HG02840 (cell line): Measurements from ENCODE around the gene HOXA11.

ENCODE experiments used
- ATAC-seq: cut with Tn5 transposase; IDR thresholded peaks from one replicate; pipeline ENCODE4 v1.9.1; 2021; ENCODE audit warnings: mild to moderate bottlenecking, moderate library complexity, moderate number of reproducible peaks; ENCODE audit not compliant: unreplicated experiment, low FRiP score

HOXA11 gene

DNA sequence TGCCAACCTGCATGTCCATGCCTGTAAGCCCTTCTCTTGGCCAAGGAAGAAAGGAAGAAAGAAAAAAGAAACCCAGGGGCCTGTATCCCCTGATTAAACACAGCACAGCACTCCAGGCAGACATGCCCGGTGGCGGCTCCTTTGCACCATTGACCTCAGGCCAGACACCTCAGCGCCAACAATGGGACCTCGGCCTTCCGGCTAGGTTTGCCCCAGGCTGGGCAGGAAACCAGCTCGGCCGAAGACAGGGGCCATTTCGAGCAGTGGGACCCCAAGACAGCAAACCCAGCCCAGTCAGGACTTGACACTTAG is 13.8 kb downstream of the HOXA11 start:
- no peak for ATAC-seq

DNA sequence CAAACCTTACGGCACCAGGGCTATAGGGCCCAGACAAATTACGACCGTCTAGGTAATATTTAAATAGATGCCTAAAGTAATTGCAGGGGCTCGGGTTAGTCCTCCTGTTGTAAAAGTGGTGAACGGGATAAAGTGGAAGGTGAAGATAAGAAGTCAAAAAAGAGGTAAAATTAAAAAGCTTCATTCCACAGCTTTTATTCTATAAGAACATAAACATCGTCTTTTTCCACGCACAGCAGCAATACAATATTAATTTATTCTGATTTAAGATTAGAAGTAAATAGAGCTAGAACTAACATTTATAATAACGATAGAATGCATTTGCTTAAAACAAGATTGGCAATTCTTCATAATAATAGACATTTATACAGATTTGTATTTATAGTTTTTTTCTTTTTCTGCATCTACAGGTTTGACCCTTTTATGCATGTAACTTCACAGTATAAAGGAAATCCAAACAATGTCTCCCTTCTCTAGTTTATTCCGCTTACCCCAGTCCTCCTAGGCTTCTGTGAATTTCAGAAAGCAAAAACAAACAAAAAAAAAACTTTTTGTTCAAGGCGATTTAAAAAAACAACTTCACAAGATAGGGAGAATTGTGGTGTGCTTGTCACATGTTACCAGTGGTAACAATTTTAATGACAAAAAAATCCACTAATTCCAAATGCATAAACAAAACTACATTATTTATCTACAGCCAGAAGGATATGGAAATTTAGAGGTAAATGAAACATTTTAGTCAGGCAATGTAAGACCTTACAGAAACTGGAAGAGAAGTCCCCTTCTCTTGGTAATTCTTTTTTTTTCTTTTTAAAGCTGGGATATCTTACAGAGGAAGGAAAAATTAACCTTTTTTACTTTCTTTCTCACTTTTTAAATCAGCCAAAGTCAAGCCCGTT is 14.4 kb downstream of the HOXA11 start:
- ATAC-seq: no peak

DNA sequence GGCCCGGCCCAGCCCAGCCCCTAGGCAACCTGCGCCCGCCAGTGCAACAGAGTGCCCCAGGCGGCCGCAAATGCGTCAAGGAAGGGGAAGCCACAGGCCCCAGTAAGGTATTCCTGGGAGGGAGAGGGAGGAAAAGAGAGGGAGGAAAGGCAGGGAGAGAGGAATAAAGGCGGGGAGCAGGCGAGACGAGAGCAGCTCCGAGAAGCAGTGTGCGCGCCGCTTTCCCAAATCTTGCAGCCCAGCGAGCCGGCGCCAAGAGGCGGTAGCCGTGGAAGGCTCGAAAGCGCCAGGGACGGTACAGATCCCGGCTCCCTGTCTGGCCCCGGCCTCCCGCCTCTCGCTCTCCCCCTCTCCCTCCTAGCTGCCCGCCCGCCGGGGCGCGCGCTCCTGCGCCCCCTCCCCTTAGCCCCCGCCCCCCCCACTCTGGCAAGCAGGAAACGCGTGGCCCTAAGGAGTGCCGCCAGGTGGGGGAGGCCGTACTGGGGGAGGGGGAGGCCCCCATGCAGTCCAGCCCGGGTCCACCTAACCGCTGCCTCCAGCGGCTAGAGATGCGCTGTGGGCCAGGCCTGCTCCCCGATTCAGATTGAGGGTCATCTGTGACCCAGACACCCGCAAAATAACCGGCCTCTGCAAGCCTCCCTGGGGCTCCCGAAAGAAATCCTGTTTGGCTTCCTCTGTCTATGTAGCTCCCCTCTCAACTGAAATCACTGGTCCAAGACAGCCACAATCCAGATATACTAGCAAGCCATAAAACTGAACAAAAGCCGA is 15.2 kb downstream of the HOXA11 start:
- no peak for ATAC-seq

DNA sequence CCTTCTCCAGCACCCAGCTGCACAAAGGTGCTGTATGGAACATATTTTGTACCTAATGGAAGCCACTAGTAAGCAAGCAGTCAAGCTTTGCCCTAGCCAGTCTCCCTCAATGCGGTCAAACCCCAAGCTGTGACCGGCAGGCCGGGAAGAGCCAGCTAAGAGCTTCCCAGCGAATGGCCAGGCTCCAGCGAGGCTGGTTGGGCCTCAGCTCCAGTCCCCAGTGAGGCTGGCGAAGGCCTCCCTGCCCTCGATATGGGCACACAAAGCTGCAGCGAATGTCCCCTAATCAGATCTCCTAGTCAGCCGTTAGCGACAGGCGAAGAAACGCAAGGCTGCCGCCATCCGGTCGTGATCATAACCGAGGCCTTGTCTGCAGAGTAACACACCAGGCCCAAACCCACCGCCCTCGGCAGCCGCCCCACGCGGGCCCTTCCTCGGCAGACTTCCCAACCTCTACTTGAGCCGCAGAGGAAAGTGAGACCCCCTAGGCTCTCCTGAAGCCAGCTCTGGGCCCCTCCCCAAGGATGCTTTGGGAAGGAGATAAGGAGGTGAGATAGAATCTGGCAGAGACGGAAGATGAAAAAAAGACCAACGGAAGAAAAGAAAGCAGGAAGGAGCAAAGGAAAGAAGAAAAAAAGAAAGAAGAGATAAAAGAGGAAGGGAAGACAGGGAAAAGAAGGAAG is 16.6 kb downstream of the HOXA11 start:
- ATAC-seq: no peak

DNA sequence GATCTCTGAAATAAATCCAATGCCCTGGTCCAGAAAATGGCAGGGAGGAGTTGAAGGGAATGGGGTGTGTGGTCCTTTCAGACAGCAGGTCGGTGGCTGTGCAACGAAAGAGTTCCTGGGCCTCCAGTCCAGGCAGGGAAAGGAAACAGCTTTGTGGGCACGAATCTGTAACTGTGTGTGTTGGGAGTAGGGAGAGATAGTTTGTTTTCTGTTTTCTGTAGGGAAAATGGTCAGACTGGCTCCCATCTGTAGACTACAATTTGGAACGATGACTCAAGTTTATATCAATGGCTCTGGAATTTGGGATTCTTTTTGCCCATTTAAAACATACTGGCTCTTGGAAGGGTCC is 17.1 kb downstream of the HOXA11 start:
- no peak for ATAC-seq

DNA sequence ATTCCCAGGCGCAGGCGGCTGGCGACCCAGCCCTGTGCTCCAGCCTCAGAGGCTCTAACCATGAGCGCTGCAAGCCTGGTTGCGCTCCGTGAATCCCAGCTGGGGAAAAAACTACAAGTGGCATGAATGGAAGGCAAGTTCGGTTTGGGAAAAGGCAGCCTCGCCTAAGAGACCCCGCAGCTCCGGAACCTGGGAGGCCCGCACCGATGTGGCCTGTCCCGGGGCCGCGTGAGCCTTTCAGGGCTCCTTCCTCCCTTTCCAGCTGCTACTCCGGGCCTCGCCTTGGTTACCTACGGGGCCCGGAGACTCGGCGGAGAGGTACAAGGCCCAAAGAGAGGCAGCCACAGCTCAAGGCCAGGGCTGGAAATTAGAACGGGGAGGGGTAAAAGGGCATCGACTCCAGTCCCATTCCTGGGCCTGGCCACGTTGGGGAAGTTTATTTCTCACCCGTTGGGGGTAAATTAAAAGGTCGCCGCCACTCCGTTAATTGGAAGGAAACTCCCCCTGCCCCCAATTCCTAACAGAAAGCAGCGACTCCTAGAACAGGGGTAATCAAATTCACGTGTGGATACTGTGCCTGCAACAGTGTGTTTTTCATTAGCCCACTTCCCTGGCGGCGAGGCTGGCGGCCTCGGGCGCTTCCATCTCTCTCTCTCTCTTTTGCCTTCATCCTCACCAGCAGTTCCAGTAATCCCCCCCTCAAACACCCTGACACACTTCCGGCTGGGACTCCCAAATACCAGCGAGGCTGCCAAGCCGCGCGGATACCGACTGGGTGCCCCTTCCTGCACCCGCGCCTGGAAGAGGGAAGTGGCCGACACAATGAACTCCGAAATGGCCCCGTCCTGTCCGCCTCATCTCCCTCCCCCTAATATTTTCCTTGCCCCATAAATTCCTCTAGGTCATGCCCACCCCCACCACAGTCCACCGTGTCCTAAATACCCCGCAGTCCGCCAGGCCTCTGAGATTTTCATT is 18.2 kb downstream of the HOXA11 start:
- ATAC-seq: no peak

DNA sequence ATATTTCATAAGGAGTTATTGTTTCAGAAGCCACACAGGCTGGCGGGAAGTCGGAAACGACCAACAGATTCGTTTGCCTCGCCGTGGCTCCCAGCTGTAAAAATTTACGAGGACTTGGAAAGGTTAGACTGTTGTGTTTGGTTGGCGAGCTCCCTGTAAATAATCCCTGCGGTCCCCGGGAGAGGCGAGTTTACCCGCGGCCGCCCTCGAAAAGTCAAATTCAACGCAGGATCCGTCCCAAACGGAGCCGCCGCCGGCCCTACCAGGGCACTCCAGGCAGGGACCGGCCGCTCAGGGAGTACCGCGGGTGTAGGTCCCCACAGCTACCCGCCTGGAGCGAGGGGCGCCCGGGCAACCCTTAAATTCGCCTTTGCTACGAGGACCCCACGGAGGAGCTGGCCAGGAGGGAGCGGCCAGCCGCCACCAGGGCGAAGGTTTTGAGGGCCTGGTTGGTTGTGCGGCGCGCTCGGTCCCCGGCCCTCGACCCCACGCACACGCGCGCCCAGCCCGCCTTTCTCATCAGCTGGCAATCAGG is 19.0 kb downstream of the HOXA11 start:
- no peak for ATAC-seq

DNA sequence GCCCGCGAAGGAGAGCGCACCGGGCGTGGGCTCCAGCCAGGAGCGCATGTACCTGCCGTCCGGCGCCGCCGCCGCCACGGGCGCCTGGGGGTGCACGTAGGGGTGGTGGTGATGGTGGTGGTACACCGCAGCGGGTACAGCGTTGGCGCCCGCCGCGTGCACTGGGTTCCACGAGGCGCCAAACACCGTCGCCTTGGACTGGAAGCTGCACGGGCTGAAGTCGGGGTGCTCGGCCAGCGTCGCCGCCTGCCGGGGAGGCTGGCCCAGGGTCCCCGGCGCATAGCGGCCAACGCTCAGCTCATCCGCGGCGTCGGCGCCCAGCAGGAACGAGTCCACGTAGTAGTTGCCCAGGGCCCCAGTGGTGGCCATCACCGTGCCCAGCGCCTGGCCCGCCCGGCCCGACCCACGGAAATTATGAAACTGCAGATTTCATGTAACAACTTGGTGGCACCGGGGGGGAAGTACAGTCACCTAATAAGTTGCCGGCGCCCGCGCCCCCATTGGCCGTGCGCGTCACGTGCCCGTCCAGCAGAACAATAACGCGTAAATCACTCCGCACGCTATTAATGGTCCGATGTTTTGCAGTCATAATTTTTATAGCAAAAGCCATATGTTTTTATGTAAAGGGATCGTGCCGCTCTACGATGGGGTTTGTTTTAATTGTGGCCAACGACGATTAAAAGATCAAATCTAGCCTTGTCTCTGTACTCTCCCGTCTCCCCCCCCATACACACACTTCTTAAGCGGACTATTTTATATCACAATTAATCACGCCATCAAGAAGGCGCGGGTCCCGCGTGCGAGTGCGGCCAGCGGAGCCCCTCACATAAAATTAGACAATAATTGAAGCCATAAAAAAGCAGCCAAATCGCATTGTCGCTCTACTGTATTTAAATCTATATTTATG is 19.7 kb downstream of the HOXA11 start, which contains the start of gene HOXA9:
Gene HOXA9 (minus strand): TSS at position 449 of the 907 bp plus-strand sequence. CDS start 80 bp downstream, at position 369.
- no peak for ATAC-seq

DNA sequence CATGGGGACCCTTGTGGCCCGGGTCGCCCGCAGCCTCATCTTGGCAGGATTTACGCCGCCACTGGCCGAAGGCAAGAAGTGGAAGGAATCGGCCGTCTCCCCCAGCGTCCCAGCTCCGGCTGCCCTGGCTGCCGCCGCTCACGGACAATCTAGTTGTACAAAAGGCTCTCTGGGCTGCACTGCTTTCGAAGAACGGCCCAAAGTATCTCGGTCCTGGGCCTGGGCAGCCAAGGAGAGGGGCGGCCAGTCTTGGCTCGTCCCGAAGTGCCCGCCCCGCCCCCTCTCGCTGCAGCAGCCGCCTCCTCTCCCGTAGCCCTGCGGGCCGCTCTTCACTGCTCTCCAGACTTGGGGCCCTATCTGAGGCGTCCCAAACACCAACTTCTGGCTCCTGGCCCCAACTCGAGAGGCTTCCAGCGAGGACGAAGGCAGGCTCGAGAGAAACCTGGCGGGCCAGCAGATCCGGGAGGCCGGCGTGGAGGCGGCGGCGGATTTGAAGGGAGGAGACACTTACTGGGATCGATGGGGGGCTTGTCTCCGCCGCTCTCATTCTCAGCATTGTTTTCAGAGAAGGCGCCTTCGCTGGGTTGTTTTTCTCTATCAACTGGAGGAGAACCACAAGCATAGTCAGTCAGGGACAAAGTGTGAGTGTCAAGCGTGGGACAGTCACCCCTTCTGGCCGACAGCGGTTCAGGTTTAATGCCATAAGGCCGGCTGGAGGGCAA is 20.5 kb downstream of the HOXA11 start:
- ATAC-seq: no peak

DNA sequence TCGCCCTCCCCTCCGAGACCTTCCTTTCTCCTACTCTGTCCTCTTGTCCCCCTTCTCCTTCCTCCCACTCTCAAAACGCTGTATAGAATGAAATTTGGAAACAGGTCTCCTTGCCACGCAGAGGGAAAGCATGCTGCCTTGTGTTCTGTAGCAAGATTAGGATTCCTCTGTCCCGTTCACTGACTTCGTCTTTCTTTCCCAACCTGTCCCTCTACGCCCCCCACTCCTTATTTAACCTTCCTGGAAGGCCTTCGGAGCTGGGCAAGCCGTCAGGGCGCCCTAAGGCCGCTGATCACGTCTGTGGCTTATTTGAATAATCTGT is 21.0 kb downstream of the HOXA11 start:
- ATAC-seq: no peak

DNA sequence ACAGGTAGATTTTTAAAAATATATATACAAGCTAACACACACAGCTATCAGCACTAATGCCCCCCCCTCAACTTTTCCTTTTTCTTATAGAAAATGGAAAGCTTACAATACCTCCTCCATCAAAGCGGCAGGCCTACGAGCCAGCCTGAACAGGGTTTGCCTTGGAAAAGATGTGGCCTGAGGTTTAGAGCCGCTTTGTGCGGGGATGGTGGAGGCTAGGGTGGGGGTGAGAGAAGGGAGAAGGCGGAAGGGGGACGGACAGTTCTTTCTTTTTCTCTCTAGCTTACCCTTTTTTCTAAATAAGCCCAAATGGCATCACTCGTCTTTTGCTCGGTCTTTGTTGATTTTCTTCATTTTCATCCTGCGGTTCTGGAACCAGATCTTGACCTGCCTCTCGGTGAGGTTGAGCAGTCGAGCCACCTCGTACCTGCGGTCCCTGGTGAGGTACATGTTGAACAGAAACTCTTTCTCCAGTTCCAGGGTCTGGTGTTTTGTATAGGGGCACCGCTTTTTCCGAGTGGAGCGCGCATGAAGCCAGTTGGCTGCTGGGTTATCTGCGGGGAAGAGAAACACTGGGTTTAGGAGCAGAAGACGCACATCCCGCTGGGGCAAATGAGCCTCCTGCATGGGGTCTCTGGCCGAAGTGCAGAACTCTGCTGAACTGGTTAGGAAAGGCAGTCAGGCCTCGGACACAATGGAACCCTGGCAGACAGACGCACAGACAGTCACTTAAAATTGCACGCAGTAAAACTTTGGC is 21.6 kb downstream of the HOXA11 start:
- no peak for ATAC-seq

DNA sequence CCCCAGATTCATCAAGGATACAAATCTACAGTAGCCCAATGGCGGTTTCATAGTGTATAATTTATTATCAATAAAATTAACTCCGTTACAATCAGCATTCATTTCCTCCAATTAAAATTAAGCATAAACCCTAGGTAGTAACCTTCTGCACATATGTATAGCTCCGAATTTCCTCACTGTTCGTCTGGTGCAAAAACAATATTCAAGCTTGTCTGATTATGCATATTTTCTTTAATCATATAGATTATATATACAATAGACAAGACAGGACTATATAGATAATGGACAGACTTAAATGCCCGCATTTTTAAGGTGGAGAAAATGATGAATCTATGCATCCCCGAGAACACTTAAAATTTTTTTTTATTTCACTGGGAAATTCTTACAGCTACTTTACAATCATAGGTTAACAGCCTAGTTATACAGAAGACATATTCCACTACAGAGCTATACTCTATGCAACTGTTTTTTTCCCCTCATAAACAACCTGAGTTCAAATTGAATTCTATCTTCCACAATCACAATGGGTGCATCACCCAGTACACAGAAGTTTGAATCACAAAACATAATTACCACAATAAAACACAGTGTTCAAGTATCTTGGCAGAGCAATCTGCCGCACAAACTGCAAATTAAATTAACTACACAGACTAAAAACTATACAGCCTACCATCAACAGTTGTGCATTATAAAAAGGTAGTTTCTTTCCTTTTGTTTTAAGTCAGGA is 22.3 kb downstream of the HOXA11 start:
- ATAC-seq: no peak

DNA sequence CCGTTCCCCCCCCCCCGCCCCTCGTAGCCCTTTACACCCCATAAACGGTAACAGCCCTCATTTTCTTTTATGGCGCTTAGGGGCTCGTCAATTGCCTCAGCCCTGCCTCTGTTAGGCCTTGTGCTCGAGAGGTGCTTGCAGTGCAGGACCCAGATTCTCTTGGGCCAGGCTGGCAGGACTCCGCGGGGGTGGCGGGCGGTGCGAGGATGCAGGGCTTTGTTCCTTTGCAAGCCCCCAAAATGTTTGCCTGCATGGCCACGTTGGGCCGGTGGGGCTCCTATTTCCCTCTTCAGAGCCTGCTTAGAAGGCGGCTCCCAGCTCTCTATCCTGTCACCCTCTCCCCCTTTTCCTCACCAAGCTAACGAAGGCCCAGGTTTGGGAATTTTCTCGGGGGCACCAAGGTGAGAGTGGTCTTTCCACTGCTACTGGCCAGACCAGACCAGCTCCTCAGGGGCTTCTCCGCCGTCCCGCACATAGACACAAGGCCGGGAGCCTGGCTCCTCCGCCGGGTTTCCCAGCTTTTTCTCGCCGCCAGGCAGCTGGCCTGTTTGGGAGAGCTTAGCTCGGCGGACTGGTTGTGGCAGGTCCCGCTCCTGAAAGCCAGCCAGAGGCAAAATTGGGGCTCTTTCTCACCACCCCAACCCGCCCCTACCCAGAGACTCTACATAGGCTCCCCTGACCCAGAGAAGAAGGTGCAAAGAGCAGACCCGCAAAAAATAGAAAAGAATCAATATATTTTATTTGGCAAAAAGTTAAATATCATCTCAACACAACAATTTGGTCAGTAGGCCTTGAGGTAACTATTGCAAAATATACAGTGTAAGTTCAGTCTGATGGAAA is 23.1 kb downstream of the HOXA11 start:
- no peak for ATAC-seq

DNA sequence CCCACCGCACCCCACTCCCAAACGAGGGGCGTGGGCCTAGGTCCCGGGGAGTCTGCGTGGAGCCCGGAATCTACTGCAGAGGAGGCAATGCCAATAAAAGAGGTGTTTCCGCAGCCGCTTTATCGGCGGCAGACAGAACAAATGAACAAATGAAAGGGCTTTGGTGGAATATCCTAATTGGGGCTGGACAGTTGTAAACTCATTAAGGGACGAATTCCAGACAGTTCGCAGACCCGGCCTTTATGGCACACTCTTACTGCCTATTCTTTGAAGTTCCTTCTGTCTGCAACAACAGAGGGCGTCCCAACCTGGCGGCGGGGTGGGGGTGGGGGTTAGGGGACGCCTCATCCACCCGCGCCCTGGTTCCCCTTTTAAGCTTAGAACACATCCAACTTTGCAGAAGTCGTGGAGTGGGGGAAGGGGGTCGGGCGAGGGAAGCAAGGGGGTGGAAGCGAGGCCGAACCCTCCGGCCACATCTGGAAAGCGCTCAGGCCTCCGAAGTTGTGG is 23.8 kb downstream of the HOXA11 start:
- no peak for ATAC-seq

DNA sequence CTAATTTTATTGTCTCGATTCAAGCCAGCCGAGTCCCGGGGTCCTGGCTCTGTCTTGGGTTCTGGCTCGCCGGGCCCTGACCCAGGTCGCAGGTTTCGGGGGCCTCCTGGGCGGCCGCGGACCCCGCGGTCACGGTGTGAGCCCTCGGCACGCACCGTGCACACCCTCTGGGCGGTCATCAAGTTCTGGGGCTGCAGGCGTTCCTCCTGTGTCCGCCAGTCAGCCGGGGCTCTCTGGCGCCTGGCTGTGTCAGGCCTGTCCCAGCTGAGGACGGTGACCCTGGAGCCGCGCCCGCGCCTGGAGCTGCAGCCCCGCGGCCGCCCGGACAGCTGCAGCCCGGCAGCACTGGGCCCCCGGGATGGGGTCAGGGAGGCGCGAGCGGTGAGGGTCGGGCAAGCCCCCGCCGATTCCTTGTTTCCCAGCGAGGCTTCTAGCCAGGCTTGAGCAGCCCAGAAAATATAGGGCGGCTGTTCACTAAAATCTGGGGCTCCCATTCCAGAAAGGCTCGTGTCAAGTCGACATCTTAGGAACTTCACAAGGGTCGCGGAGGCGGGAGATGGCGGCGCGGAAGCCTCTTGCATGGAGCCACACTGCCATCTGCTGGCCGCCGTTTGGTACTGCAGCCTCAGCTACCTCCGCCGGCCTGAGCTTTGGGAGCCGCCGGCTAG is 24.4 kb downstream of the HOXA11 start:
- peak; percentile 68 for ATAC-seq
